Endodermal cell (in vitro differentiated cells): Measurements from ENCODE around the gene LGR5. TPM values are rescaled to one million over a fixed set of nuclear protein-coding genes. Genes with fewer than 3 reads are reported as not detected.
"Not testable (repeated sequence)": the region's sequence is repeated elsewhere in the genome, so short reads cannot be mapped to it uniquely, and the experiment has no call there.

Experiments
- DNase-seq: peaks from one replicate; pipeline ENCODE4 v3.0.0-alpha.2; 2017
- H3K27ac ChIP-seq: 2 replicates; pipeline ENCODE4 v1.5.1; 2013; ENCODE audit warnings: mild to moderate bottlenecking, low read depth, low read length, moderate library complexity
- H3K27me3 ChIP-seq: 2 replicates; pipeline ENCODE4 v1.6.1; 2013; ENCODE audit warnings: mild to moderate bottlenecking, low read length, moderate library complexity; ENCODE audit not compliant: insufficient read depth, control insufficient read depth, poor library complexity, severe bottlenecking
- H3K36me3 ChIP-seq: 2 replicates; pipeline ENCODE4 v1.7.0; 2013; ENCODE audit warnings: mild to moderate bottlenecking, low read length, moderate library complexity; ENCODE audit not compliant: control insufficient read depth, insufficient read depth
- H3K4me1 ChIP-seq: one replicate; pipeline ENCODE4 v1.7.0; 2013; ENCODE audit warnings: low read length; ENCODE audit not compliant: control insufficient read depth, insufficient read depth
- H3K4me3 ChIP-seq: 2 replicates; pipeline ENCODE4 v1.5.1; 2013; ENCODE audit warnings: mild to moderate bottlenecking, low read length, moderate library complexity
- H3K9ac ChIP-seq: 2 replicates; pipeline ENCODE4 v1.6.1; 2013; ENCODE audit warnings: mild to moderate bottlenecking, low read length, moderate library complexity; ENCODE audit not compliant: poor library complexity, severe bottlenecking; ENCODE audit errors: extremely low read depth
- H3K9me3 ChIP-seq: 2 replicates; pipeline ENCODE4 v1.6.1; 2013; ENCODE audit warnings: mild to moderate bottlenecking, low read length, moderate library complexity; ENCODE audit not compliant: control insufficient read depth
- H3K27ac Mint-ChIP-seq: 2 replicates; pipeline ENCODE4 v1.8.0; 2020; ENCODE audit warnings: mixed read lengths
- H3K27me3 Mint-ChIP-seq: 2 replicates; pipeline ENCODE4 v1.8.0; 2021; ENCODE audit warnings: mild to moderate bottlenecking, mixed read lengths; ENCODE audit not compliant: insufficient read depth
- H3K36me3 Mint-ChIP-seq: 2 replicates; pipeline ENCODE4 v1.8.0; 2020; ENCODE audit warnings: low read depth, mixed read lengths
- H3K4me1 Mint-ChIP-seq: 2 replicates; pipeline ENCODE4 v1.8.0; 2020; ENCODE audit warnings: mixed read lengths
- H3K4me3 Mint-ChIP-seq: 2 replicates; pipeline ENCODE4 v1.8.0; 2020; ENCODE audit warnings: mild to moderate bottlenecking, moderate library complexity, mixed read lengths
- H3K9me3 Mint-ChIP-seq: 2 replicates; pipeline ENCODE4 v1.8.0; 2020; ENCODE audit warnings: mild to moderate bottlenecking, mixed read lengths
- CTCF ChIP-seq: fragments of 200-600 bp; sonication (generic); conservative IDR thresholded peaks from 2 replicates; pipeline ENCODE4 v1.5.0; 2021; ENCODE audit warnings: antibody characterized with exemption, mild to moderate bottlenecking
- WGBS, 2 experiments: methylation state at CpG; one replicate each; pipeline versions ENCODE4 v1.1.5 to v1.1.7; 2013; ENCODE audit warnings: missing lambda C conversion rate in 2 of 2, mixed read lengths in 1 of 2; ENCODE audit not compliant: insufficient coverage in 1 of 2, insufficient read length in 1 of 2; 5-methylcytosine and 5-hydroxymethylcytosine counted together
- total RNA-seq, 2 donors: library from RNA; stranded (reverse); fragmentation: NEBNext Ultra II Directional in 1 of 2; extraction: Animal tissue kit (Norgen Biotek cat#: 25700) in 1 of 2; gene quantifications; 2 replicates in 1 of 2; 3 replicates in 1 of 2; pipeline ENCODE4 v1.2.1, GENCODE V29; 2021

The LGR5 gene
- total RNA-seq, 2 donors from 2014 or later = 27.2 to 49.9 TPM

GRCh38 chr12:71566655-71567054 is 127.1 kb downstream of the LGR5 start:
- Histone ChIP-seq H3K27ac (no peak overlapping the region), H3K4me3 (no peak overlapping the region), H3K9me3 (no peaks in the 10 kb centered on the region), H3K4me1 (no peaks in the 10 kb centered on the region), H3K27me3 (no peaks in the 10 kb centered on the region), H3K9ac (no peak overlapping the region), H3K36me3 (peaks cover 75% of the 10 kb centered on the region)
- H3K36me3 Mint-ChIP-seq = peaks cover 46% of the 10 kb centered on the region
- no peak for TF ChIP-seq CTCF
- H3K27me3 Mint-ChIP-seq = peaks cover 4% of the 10 kb centered on the region
- H3K4me1 Mint-ChIP-seq = peaks cover 18% of the 10 kb centered on the region
- H3K9me3 Mint-ChIP-seq = no peaks in the 10 kb centered on the region
- H3K4me3 Mint-ChIP-seq = no peak overlapping the region
- DNase-seq = no peak
- H3K27ac Mint-ChIP-seq = no peak overlapping the region
- 61 to 80% methylated on average over 2 of the region's 2 CpGs for WGBS, 2 experiments

- no peak overlapping the region for H3K4me3 ChIP-seq
- Mint-ChIP-seq H3K36me3 (peaks cover 52% of the 10 kb centered on the region), H3K9me3 (no peaks in the 10 kb centered on the region), H3K4me1 (peaks cover 18% of the 10 kb centered on the region), H3K4me3 (no peak overlapping the region), H3K27ac (no peak overlapping the region), H3K27me3 (peaks cover 4% of the 10 kb centered on the region)
- H3K4me1 ChIP-seq = no peaks in the 10 kb centered on the region
- WGBS, 2 experiments = 92% methylated on average over 3 of the region's 3 CpGs; no CpG with 5 or more reads in 1 of the 2 experiments
- H3K9ac ChIP-seq = no peak overlapping the region
- peaks cover 79% of the 10 kb centered on the region for H3K36me3 ChIP-seq
- no peaks in the 10 kb centered on the region for H3K9me3 ChIP-seq
- H3K27me3 ChIP-seq = no peaks in the 10 kb centered on the region
- no peak for TF ChIP-seq CTCF
- no peak for DNase-seq
- no peak overlapping the region for H3K27ac ChIP-seq
Measured at GRCh38 chr12:71567537-71567936, 127.9 kb downstream of the LGR5 start.

GRCh38 chr12:71569885-71570284 is 130.3 kb downstream of the LGR5 start:
- not testable (repeated sequence) for H3K27ac Mint-ChIP-seq, H3K27ac ChIP-seq, H3K27me3 Mint-ChIP-seq, H3K9ac ChIP-seq, H3K4me1 ChIP-seq, H3K27me3 ChIP-seq, H3K4me3 ChIP-seq, DNase-seq, H3K9me3 ChIP-seq, H3K4me3 Mint-ChIP-seq, H3K9me3 Mint-ChIP-seq
- peaks cover 18% of the 10 kb centered on the region for H3K4me1 Mint-ChIP-seq
- H3K36me3 Mint-ChIP-seq = peaks cover 52% of the 10 kb centered on the region
- peaks cover 88% of the 10 kb centered on the region for H3K36me3 ChIP-seq
- WGBS, 2 experiments = 92 to 98% methylated on average over 2 to 6 of the region's 6 CpGs

- 93% methylated on average over 3 of the region's 3 CpGs; no CpG with 5 or more reads in 1 of the 2 experiments for WGBS, 2 experiments
- H3K4me3 Mint-ChIP-seq = no peak overlapping the region
Measured at GRCh38 chr12:71576496-71576895, 136.9 kb downstream of the LGR5 start.

More at GRCh38 chr12:71576496-71576895, 136.9 kb downstream of the LGR5 start:
- DNase-seq = no peak
- no peaks in the 10 kb centered on the region for H3K27me3 ChIP-seq
- no peak overlapping the region for H3K27ac Mint-ChIP-seq
- no peaks in the 10 kb centered on the region for H3K9me3 ChIP-seq
- no peak overlapping the region for H3K4me3 ChIP-seq
- peaks cover 8% of the 10 kb centered on the region for H3K4me1 ChIP-seq
- H3K4me1 Mint-ChIP-seq = peaks cover 17% of the 10 kb centered on the region
- H3K36me3 Mint-ChIP-seq = peaks cover 45% of the 10 kb centered on the region
- H3K36me3 ChIP-seq = peaks cover 80% of the 10 kb centered on the region
- H3K27me3 Mint-ChIP-seq = no peaks in the 10 kb centered on the region
- H3K9ac ChIP-seq = no peak overlapping the region
- no peaks in the 10 kb centered on the region for H3K9me3 Mint-ChIP-seq
- H3K27ac ChIP-seq = no peak overlapping the region
- TF ChIP-seq CTCF = no peak
